Measurements from ENCODE around the gene SMYD3. TPM values are rescaled to one million over a fixed set of nuclear protein-coding genes. Genes with fewer than 3 reads are reported as not detected.
"Not testable (repeated sequence)": the region's sequence is repeated elsewhere in the genome, so short reads cannot be mapped to it uniquely, and the experiment has no call there.

The SMYD3 gene
- total and polyA plus RNA-seq, 5 donors from 2014 or later = 17.7 to 36.6 (median 28.9) TPM

DNA sequence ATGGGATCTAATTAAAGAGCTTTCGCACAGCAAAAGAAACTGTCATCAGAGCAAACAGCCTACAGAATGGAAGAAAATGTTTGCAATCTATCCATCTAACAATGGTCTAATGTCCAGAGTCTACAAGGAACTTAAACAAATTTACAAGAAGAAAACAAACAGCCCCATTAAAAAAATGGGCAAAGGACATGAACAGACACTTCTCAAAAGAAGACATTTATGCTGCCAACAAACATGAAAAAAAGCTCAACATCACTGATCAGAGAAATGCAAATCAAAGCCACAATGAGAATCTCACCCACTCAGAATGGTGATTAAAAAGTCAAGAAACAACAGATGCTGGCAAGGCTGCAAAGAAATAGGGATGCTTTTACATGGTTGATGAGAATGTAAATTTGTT, 561.9 kb downstream of the SMYD3 start:
- not testable (repeated sequence) for H3K27me3 ChIP-seq (ENCODE audit: control insufficient read depth, insufficient read depth, low read length); H3K4me3 Mint-ChIP-seq; DNase-seq; ATAC-seq (ENCODE audit: low read depth in 2 of 2); H3K27ac ChIP-seq (ENCODE audit: insufficient read depth, low read length, poor library complexity, severe bottlenecking); H3K4me1 ChIP-seq (ENCODE audit: control insufficient read depth, insufficient read depth, low read length, poor library complexity, severe bottlenecking); H3K27ac Mint-ChIP-seq; H3K36me3 ChIP-seq (ENCODE audit: control insufficient read depth, insufficient read depth, low read length); H3K9me3 ChIP-seq (ENCODE audit: control insufficient read depth in 2 of 2, low read length in 2 of 2); H3K27me3 Mint-ChIP-seq; H3K4me3 ChIP-seq (ENCODE audit: low read depth, low read length)
- H3K4me1 Mint-ChIP-seq = peaks cover 12 to 27% (median 16%) of the 10 kb centered on the region in 4 donors
- peaks cover 0 to 11% (median 4%) of the 10 kb centered on the region in 7 donors for H3K9me3 Mint-ChIP-seq
- peaks cover 13% of the 10 kb centered on the region for H3K36me3 Mint-ChIP-seq

DNA sequence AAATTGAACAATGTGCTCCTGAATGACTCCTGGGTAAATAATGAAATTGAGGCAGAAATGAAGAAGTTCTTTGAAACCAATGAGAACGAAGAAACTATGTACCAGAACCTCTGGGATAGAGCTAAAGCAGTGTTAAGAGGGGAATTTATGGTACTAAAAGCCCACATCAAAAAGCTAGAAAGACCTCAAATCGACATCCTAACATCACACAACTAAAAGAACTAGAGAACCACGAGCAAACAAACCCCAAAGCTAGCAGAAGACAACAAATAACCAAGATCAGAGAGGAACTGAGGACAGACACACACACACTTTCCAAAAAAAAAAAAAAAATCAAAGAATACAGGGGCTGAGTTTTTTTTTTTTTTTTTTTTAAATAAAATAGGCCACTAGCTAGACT, 564.2 kb downstream of the SMYD3 start:
- Histone ChIP-seq H3K36me3 (ENCODE audit: control insufficient read depth, insufficient read depth, low read length) (no peaks in the 10 kb centered on the region), H3K9me3 (ENCODE audit: control insufficient read depth in 2 of 2, low read length in 2 of 2) (no peaks in the 10 kb centered on the region), H3K4me3 (ENCODE audit: low read depth, low read length) (no peak overlapping the region), H3K27ac (ENCODE audit: insufficient read depth, low read length, poor library complexity, severe bottlenecking) (no peak overlapping the region), H3K27me3 (ENCODE audit: control insufficient read depth, insufficient read depth, low read length) (no peaks in the 10 kb centered on the region), H3K4me1 (ENCODE audit: control insufficient read depth, insufficient read depth, low read length, poor library complexity, severe bottlenecking) (peaks cover 6% of the 10 kb centered on the region)
- H3K4me1 Mint-ChIP-seq = peaks cover 12 to 27% (median 16%) of the 10 kb centered on the region in 4 donors
- peak in 1 of 3 donors; percentile 25 for DNase-seq
- peaks cover 0 to 11% (median 4%) of the 10 kb centered on the region in 7 donors for H3K9me3 Mint-ChIP-seq
- peaks cover 13% of the 10 kb centered on the region for H3K36me3 Mint-ChIP-seq
- H3K4me3 Mint-ChIP-seq = peak overlapping the region in 2 of 4 donors; percentile 2 to 26
- no peak for ATAC-seq (ENCODE audit: low read depth in 2 of 2)
- peak overlapping the region in 2 of 3 donors; percentile 8 to 20 for H3K27ac Mint-ChIP-seq
- H3K27me3 Mint-ChIP-seq = no peaks in the 10 kb centered on the region

GRCh38 chr1:245941771-245942170, 565.3 kb downstream of the SMYD3 start:
- not testable (repeated sequence) for H3K4me3 ChIP-seq (ENCODE audit: low read depth, low read length); H3K36me3 ChIP-seq (ENCODE audit: control insufficient read depth, insufficient read depth, low read length); H3K27me3 Mint-ChIP-seq; H3K9me3 ChIP-seq (ENCODE audit: control insufficient read depth in 2 of 2, low read length in 2 of 2); DNase-seq; H3K27me3 ChIP-seq (ENCODE audit: control insufficient read depth, insufficient read depth, low read length); H3K4me3 Mint-ChIP-seq; H3K36me3 Mint-ChIP-seq; ATAC-seq (ENCODE audit: low read depth in 2 of 2); H3K4me1 ChIP-seq (ENCODE audit: control insufficient read depth, insufficient read depth, low read length, poor library complexity, severe bottlenecking); H3K27ac ChIP-seq (ENCODE audit: insufficient read depth, low read length, poor library complexity, severe bottlenecking)
- Mint-ChIP-seq H3K27ac (peak overlapping the region in 1 of 3 donors; percentile 26), H3K9me3 (peaks cover 0 to 11% (median 4%) of the 10 kb centered on the region in 7 donors), H3K4me1 (peaks cover 12 to 27% (median 16%) of the 10 kb centered on the region in 4 donors)

GRCh38 chr1:245939756-245940345, 567.2 kb downstream of the SMYD3 start:
- no peak for DNase-seq
- no peaks in the 10 kb centered on the region for H3K27me3 ChIP-seq (ENCODE audit: control insufficient read depth, insufficient read depth, low read length)
- Mint-ChIP-seq H3K36me3 (peaks cover 8% of the 10 kb centered on the region), H3K27me3 (no peaks in the 10 kb centered on the region), H3K4me1 (peaks cover 12 to 24% (median 16%) of the 10 kb centered on the region in 4 donors), H3K4me3 (no peak overlapping the region), H3K9me3 (peaks cover 0 to 6% (median 2%) of the 10 kb centered on the region in 7 donors), H3K27ac (no peak overlapping the region)
- peaks cover 6% of the 10 kb centered on the region for H3K4me1 ChIP-seq (ENCODE audit: control insufficient read depth, insufficient read depth, low read length, poor library complexity, severe bottlenecking)
- no peak for ATAC-seq (ENCODE audit: low read depth in 2 of 2)
- H3K27ac ChIP-seq (ENCODE audit: insufficient read depth, low read length, poor library complexity, severe bottlenecking) = no peak overlapping the region
- H3K4me3 ChIP-seq (ENCODE audit: low read depth, low read length) = no peak overlapping the region
- no peaks in the 10 kb centered on the region for H3K36me3 ChIP-seq (ENCODE audit: control insufficient read depth, insufficient read depth, low read length)
- no peaks in the 10 kb centered on the region for H3K9me3 ChIP-seq (ENCODE audit: control insufficient read depth in 2 of 2, low read length in 2 of 2)

DNA sequence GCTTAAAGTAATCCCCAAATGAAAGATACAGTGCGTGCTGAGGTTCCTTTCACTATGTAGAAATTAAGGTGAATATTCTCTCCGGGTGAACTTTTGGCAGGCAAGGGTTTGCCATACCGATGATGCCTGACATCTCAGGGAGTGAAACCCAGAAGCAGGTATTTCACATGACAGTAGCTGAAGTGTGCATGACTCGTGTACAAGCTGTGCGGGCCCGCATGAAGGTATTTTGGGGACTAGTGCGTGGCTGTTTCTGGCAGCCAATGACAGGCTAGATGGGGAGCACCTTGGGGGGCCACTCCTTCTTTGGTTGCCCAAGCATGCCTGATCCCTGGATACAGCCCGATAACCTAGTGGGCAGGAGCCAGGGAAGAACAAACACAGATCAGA, 569.0 kb downstream of the SMYD3 start:
- H3K4me3 Mint-ChIP-seq = no peak overlapping the region
- Histone ChIP-seq H3K4me3 (ENCODE audit: low read depth, low read length) (no peak overlapping the region), H3K27ac (ENCODE audit: insufficient read depth, low read length, poor library complexity, severe bottlenecking) (no peak overlapping the region), H3K36me3 (ENCODE audit: control insufficient read depth, insufficient read depth, low read length) (no peaks in the 10 kb centered on the region), H3K27me3 (ENCODE audit: control insufficient read depth, insufficient read depth, low read length) (no peaks in the 10 kb centered on the region), H3K9me3 (ENCODE audit: control insufficient read depth in 2 of 2, low read length in 2 of 2) (no peaks in the 10 kb centered on the region), H3K4me1 (ENCODE audit: control insufficient read depth, insufficient read depth, low read length, poor library complexity, severe bottlenecking) (peaks cover 5% of the 10 kb centered on the region)
- H3K36me3 Mint-ChIP-seq = peaks cover 8% of the 10 kb centered on the region
- ATAC-seq (ENCODE audit: low read depth in 2 of 2) (no peak), DNase-seq (no peak)
- peaks cover 0 to 4% (median 0%) of the 10 kb centered on the region in 7 donors for H3K9me3 Mint-ChIP-seq
- peaks cover 6 to 13% (median 11%) of the 10 kb centered on the region in 4 donors for H3K4me1 Mint-ChIP-seq
- H3K27me3 Mint-ChIP-seq = no peaks in the 10 kb centered on the region
- no peak overlapping the region for H3K27ac Mint-ChIP-seq

DNA sequence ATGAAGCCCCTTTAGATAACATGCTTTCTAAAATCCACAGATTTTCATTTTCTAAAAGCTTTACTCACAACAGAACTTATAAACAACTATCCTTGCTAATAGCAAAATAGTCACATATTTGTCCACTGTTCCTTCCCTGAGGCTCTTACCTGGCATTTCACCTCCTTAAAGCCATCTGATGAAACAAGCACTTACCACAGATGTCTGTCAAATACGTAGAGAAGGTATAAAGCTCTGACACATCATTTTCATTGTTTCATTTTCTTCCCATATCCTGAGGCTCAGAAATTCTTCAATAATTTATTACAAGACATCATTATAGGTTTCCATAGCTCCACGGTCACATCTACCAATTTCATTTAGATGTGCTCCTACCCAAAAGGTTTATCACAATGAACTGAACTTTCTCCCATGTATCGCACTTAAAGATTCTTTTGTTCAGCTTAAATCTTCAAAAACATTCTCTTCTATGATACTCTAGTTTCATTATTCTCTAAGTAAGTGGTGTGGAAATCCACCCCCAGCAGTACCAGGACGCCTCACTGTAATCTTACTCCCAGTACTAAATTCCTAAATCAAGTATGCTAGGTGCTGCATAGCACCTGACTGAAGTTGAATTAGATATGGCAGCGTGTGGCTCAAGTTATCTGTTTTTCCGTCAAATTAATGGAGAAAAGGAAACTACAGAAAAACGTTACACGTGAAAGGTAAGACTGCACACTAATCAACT, 569.6 kb downstream of the SMYD3 start:
- ATAC-seq (ENCODE audit: low read depth in 2 of 2) (no peak), DNase-seq (no peak)
- Histone ChIP-seq H3K4me1 (ENCODE audit: control insufficient read depth, insufficient read depth, low read length, poor library complexity, severe bottlenecking) (no peaks in the 10 kb centered on the region), H3K36me3 (ENCODE audit: control insufficient read depth, insufficient read depth, low read length) (no peaks in the 10 kb centered on the region), H3K9me3 (ENCODE audit: control insufficient read depth in 2 of 2, low read length in 2 of 2) (no peaks in the 10 kb centered on the region), H3K27me3 (ENCODE audit: control insufficient read depth, insufficient read depth, low read length) (no peaks in the 10 kb centered on the region), H3K27ac (ENCODE audit: insufficient read depth, low read length, poor library complexity, severe bottlenecking) (no peak overlapping the region), H3K4me3 (ENCODE audit: low read depth, low read length) (no peak overlapping the region)
- H3K9me3 Mint-ChIP-seq = peaks cover 0 to 4% (median 0%) of the 10 kb centered on the region in 7 donors
- H3K4me3 Mint-ChIP-seq = no peak overlapping the region
- no peak overlapping the region for H3K27ac Mint-ChIP-seq
- H3K36me3 Mint-ChIP-seq = peaks cover 8% of the 10 kb centered on the region
- peaks cover under 1 to 8% (median 5%) of the 10 kb centered on the region in 4 donors for H3K4me1 Mint-ChIP-seq
- H3K27me3 Mint-ChIP-seq = no peaks in the 10 kb centered on the region

GRCh38 chr1:245934409-245934808, 572.7 kb downstream of the SMYD3 start:
- no peaks in the 10 kb centered on the region for H3K36me3 ChIP-seq (ENCODE audit: control insufficient read depth, insufficient read depth, low read length)
- DNase-seq = no peak
- no peaks in the 10 kb centered on the region for H3K9me3 Mint-ChIP-seq
- no peaks in the 10 kb centered on the region for H3K4me1 ChIP-seq (ENCODE audit: control insufficient read depth, insufficient read depth, low read length, poor library complexity, severe bottlenecking)
- H3K27ac ChIP-seq (ENCODE audit: insufficient read depth, low read length, poor library complexity, severe bottlenecking) = no peak overlapping the region
- H3K4me3 ChIP-seq (ENCODE audit: low read depth, low read length) = no peak overlapping the region
- H3K4me1 Mint-ChIP-seq = peaks cover 0 to 3% (median under 1%) of the 10 kb centered on the region in 4 donors
- H3K27me3 ChIP-seq (ENCODE audit: control insufficient read depth, insufficient read depth, low read length) = no peaks in the 10 kb centered on the region
- no peak for ATAC-seq (ENCODE audit: low read depth in 2 of 2)
- no peaks in the 10 kb centered on the region for H3K27me3 Mint-ChIP-seq
- H3K9me3 ChIP-seq (ENCODE audit: control insufficient read depth in 2 of 2, low read length in 2 of 2) = no peaks in the 10 kb centered on the region
- H3K36me3 Mint-ChIP-seq = no peaks in the 10 kb centered on the region
- no peak overlapping the region for H3K27ac Mint-ChIP-seq
- no peak overlapping the region for H3K4me3 Mint-ChIP-seq

Measured in CD4-positive, CD25-positive, alpha-beta regulatory T cell (primary cell).